DMS79 treated with DMSO at 0.1 percent for 48 hours (cell line): Measurements from ENCODE around the gene RIMS1.
A peak's percentile ranks its signal among the peaks of the same experiment; 100 is the strongest.

Experiments
- DNase-seq: peaks from one replicate; lab custom pipeline; 2025; lab: John Stamatoyannopoulos, UW

RIMS1 gene

DNA sequence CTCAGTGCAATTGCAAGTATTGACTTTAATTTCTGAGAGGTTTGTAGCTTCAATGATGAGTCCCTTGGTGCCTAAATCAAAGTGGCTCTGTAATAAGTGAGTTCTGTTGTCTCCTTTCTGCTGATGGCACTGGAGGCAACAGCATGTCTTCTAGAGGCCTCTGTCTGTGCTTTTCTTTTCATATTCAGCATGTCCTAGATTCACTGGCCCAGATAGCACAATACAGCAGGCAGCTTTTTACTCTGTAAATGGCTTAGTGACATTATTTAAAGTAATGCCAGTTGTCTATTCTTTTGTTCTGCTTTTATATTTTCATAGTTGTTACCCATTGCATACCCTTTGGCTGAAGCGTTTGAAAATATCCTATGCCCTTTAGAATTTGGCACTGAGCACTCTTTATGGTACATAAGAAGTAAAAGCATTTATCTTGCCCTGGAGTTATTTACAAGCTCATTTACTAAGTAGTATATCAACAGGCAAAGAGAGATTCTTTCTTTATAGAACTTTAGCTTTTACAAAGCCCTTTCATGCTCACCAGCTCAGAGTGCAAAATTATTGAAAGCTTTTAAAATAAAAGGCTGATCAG lies 464.0 kb downstream of the RIMS1 start:
- no peak for DNase-seq

DNA sequence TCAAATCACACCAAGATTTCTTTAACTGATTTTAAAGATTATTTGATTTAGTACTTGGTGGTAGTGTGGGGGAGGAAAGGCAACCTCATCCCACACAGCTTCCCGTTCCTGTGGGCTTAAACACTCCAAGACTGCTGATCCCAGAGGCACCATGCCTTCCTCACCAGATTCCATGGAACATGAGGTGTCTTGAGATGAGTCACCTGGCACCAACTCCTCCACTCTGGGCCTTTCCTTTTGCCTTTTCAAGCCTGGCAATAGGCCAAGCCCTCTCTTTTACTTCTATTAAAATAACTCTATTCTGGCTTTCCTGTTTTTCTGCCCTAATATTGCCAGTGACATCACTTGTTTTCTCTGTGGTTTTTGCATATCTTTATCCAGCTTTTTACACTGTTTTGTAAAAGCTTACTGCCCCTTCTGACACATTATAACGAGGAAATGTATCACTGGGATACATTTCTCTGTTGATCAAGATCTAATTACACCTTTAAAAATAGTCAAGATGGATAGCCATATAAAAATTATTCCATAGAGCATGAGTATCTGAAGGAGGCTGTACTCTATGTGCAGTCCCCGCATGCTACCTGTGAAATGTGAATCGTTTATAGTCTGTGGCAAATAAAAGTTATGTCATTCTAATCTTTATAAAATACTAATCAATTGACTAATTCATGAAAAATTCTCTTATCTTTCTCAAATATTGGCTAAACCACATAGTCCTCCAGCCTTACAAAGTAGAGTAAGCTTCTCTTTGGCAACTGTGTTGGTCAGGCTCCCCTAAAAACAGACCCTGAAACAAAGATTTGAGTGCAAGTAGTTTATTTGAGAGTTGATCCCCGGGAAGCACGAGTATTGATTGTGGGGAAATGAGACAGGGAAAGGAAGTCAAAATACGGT lies 477.7 kb downstream of the RIMS1 start:
- DNase-seq = no peak

DNA sequence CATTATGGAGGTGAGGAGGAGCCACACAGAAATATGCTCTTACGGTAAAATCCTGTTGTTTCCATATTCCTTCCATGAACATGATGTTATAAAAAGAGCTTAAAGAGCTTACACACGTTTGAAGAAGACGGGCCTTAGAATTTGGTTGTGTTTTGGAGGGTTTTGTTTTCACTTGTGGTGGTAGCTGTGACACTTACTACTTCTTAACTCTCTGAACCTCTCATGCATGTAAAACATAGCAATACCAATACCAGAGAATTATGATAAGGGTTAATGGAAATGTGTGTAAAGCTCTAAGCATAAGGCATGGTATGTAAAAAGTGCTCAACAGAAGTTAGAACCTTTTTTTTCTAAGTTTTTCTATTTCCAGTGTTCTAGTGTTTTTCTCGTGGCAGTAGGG lies 479.4 kb downstream of the RIMS1 start:
- DNase-seq = no peak

GRCh38 chr6:72367439-72367838 lies 481.1 kb downstream of the RIMS1 start:
- no peak for DNase-seq

GRCh38 chr6:72371473-72371872 lies 485.1 kb downstream of the RIMS1 start:
- no peak for DNase-seq

- no peak for DNase-seq
These were observed 487.8 kb downstream of the RIMS1 start for GRCh38 chr6:72374172-72374571.

GRCh38 chr6:72374857-72375256 lies 488.5 kb downstream of the RIMS1 start:
- DNase-seq = no peak

GRCh38 chr6:72376736-72377135 lies 490.4 kb downstream of the RIMS1 start:
- no peak for DNase-seq

- DNase-seq = no peak
These were observed 494.7 kb downstream of the RIMS1 start for GRCh38 chr6:72381076-72381475.

DNA sequence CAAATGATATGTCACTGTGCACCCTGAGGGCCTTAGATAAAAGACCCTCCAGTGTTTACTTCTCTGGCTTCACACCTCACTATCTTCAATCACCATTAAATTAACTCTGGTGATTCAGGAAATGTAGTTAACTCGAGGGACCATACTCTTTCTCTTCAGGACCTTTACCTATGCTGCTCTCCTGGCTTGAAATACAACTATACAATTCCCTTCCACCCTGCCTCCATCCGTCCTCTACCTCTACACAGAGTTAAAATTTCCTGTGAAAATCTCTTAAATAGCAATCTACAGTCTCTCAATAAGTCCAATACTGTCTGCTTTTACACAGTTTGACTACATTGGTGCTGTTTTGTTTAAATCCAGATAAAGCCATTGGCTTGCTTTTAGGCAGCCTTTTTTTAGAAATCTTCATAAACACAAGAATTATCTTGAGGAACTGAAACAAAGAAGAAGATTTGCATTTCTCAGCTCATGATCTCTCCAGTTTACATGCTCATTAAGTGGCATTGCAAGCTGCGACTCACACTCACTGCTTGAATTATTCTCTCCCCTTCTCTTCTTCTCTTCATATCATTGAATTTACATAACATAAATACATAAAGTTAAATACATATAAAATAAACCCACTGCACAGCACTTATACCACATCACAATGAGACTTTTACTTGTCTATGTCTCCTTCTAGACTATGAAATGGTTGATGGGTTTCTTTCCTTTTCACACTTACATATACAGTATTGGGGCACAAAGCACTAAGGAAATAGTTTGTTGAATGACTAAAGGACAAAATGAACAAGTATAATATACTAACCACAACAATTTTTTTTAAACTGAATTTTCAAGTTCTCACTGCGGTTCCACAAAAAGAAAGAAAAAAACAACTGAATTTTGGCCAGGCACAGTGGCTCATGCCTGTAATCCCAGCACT lies 496.5 kb downstream of the RIMS1 start:
- DNase-seq = no peak

DNA sequence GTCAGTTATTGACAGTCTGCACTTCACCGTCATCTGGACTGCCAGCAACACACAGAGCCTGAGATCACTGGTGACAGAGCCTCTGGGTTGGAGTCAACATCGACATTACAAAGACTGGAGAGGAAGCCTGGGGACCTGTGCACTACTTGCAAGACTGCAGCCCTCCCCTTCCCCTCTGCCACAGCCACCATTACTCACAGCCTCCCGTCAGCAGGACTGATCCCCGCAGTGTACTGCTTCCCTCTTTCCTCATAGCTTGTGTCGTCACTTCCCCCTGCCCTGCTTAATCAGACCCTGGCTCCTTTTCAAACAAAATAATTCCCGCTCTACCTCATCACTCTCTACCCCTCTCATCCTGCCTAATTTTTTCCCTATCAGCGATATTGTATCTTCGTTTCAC lies 500.0 kb downstream of the RIMS1 start:
- DNase-seq = no peak

DNA sequence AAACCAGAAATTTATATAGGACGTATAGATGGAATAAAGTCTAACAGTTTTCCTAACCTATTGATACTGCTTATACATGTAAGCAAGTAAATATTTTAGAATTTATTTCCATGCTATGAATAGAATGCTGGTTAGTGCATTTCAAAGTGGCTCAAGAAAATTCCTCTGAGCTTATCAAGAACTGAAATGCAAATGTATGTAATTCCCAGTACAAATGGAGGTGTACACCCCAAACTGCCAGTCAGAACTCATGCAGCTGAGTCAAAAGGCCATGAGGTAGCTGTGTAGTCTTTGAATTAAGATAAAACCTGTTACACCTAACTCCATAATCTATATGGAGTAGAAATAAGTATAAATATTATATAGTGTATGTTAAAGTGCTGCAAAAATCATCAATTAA lies 503.3 kb downstream of the RIMS1 start:
- DNase-seq = no peak

DNA sequence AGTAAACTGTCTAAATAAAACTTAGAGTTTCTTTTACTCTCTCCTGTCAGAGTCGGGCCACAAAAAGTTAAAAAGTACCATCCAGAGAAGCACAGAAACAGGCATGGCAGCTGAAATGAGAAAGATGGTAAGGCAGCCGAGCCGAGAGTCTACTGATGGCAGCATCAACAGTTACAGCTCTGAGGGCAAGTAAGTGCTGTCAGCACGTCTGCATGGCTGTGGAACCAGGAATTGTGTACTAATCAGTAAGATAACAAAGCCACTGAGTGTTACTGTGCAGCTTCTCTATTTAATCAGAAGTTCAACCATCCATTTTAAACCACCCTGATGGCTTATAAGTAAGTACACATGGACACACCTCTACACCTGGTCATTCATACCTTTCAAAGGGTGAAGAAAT lies 504.2 kb downstream of the RIMS1 start:
- no peak for DNase-seq

DNA sequence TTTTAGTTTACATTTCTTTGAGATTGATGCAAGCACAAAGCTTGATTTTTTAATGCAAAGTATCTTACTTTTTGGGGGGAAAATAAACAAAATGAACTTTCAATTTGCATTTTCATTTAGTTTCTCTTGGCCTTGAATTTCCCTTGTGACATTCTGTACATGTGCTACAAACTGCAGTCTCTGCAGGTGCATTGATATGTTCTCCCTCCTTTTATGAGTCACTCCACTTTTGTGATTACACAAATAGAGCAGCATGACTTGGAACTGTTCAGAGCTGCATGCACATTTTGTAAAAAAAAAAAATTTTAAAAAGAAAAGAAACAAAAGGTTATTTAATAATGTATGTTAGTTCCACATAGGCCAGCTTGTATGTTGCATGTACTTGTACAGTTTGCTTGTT lies 515.5 kb downstream of the RIMS1 start:
- no peak for DNase-seq

DNA sequence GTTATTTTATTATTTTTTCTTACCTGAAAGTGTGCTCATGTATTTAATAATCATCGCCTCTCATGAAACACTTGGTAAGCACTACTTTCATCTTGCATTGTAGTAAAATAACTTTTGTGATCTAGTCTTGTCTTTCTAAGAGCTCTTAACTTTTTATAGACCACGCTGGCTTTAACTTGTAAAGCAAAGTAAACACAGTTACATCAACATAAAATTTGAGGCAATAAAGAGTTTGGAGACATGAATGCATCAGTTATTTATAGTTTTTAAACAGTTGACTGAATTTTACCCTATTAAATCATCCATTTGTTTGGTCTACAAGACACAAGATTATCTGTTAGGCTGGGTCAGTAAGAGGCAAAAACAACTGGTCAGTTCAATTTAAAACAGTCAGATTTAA lies 517.1 kb downstream of the RIMS1 start:
- no peak for DNase-seq

- DNase-seq = no peak
These were observed 520.2 kb downstream of the RIMS1 start for GRCh38 chr6:72406517-72406916.

- DNase-seq = no peak
These were observed 524.4 kb downstream of the RIMS1 start for GRCh38 chr6:72410769-72411168.

GRCh38 chr6:72411872-72412708 lies 525.7 kb downstream of the RIMS1 start:
- DNase-seq = peak; percentile 60

- no peak for DNase-seq
These were observed 526.3 kb downstream of the RIMS1 start for GRCh38 chr6:72412709-72413044.

- no peak for DNase-seq
These were observed 527.5 kb downstream of the RIMS1 start for GRCh38 chr6:72413884-72414283.

GRCh38 chr6:72414657-72415056 lies 528.3 kb downstream of the RIMS1 start:
- DNase-seq = no peak
